GM23248 (cell line): ENCODE results near the gene ACE.

Source experiments
- EZH2 ChIP-seq: fragments of 200-600 bp; sonication (generic); IDR thresholded peaks from 2 replicates; pipeline ENCODE4 v1.6.1; 2018; ENCODE audit warnings: antibody characterized with exemption, mild to moderate bottlenecking; ENCODE audit not compliant: insufficient read depth, poor library complexity, severe bottlenecking
- EZH2phosphoT487 ChIP-seq: fragments of 200-600 bp; sonication (generic); IDR thresholded peaks from 2 replicates; pipeline ENCODE4 v1.6.1; 2018; ENCODE audit warnings: antibody characterized with exemption, moderate library complexity, mild to moderate bottlenecking, low read depth; ENCODE audit not compliant: insufficient read depth

DNA sequence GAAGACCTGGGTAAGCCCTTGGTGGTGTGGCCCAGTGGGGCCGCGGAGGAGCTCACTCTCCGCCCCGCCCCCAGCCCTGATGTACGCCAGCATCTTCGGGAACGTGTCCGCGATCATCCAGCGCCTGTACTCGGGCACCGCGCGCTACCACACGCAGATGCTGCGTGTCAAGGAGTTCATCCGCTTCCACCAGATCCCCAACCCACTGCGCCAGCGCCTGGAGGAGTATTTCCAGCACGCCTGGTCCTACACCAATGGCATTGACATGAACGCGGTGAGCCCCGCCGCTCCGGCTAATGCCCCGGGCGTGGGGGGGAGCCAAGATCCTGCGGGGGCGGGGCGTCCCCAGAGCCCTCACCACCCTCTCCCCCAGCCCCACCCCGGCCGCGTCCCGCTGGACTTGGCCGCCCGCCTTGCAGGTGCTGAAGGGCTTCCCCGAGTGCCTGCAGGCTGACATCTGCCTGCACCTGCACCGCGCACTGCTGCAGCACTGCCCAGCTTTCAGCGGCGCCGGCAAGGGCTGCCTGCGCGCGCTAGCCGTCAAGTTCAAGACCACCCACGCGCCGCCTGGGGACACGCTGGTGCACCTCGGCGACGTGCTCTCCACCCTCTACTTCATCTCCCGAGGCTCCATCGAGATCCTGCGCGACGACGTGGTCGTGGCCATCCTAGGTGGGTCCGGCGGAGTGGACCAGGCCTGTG, 61.3 kb downstream of the ACE start:
- TF ChIP-seq EZH2 (no peak), EZH2phosphoT487 (no peak)
